Medulla oblongata (tissue), 1 donor: ENCODE results near the gene RPAP3.

Source experiments
- DNase-seq: peaks from one replicate; pipeline ENCODE4 v3.0.0-alpha.2; 2015; ENCODE audit errors: extremely low spot score

The RPAP3 gene

DNA sequence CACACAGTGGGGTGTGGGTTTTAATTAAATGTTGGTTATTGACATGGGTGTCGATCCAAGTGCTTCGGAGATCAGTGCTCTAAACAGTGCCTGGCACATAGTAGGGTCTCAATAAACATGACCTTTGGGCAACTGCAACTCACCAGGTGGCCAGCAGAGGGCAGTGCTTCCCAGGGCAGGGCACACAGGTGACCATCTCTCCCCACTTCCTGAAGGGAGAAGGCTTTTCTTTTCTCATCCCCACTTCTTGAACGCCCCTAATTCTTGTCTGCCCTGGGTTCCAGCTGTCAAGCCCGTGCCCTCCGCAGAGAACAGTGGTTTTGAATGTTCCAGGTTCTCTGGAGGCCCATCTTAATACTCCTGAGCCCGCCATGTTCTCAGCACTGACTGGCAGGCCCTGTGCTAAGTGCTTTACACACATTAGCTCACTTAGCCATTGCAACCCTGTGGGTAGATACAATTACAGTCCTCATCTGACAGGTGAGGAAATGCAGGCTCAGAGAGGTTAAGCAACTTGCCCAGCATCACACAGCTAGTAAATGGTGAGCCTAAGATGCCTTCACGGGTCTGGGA lies 36.5 kb upstream of the RPAP3 start:
- DNase-seq, result no peak

DNA sequence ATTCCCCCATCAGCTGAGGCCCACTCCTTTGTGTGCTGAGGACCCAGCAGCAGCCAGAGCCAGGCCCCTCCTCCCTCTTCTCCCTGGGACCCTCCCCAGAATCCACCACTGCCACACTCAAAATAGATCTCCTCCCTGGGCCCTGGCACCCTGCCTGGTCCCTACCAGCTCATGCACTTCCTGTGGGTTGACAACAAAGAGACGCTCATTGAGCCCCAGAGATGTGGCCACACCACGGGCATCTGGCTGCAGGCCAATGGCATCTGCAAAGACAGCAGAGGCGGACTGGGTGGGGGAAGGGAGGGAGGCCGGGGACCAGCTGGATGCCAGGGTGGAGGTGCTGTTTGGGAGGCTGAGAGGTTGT lies 35.5 kb upstream of the RPAP3 start:
- DNase-seq, result peak; percentile 96

DNA sequence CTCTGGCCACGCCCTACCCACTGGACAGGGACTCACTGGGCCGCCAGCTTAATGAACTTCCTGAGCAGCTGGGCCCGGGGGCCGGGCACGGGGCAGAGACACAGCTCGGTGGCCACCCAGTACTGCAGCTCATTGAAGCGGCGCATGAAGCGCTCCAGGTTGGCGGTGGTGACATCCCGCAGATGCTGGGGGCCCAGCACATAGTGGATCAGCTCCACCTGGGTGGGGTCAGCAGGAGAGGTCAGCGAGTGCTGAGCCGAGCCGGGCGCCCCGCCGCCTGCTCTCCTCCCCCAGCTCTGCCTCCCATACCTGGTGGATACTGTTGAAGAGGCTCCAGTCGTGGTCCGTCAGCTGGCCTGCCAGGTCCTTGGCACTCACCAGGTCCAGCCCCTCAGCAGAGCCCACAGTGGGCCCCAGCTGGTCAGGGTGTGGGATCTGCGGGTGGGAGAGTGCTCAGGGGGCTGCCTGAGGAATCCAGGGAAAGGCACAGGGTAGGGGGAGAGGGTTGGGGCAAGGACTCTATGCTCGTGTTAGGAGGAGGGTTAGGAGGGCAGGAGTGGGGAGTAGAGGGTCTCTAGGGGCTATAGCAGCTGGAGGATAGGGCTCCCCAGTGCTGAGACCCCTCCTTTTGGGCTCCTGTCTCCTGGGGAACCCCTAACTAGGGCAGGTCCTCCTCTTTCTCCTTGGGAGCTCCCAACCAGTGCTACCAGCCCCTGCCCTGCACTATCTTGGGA lies 34.9 kb upstream of the RPAP3 start:
- DNase-seq, result no peak

DNA sequence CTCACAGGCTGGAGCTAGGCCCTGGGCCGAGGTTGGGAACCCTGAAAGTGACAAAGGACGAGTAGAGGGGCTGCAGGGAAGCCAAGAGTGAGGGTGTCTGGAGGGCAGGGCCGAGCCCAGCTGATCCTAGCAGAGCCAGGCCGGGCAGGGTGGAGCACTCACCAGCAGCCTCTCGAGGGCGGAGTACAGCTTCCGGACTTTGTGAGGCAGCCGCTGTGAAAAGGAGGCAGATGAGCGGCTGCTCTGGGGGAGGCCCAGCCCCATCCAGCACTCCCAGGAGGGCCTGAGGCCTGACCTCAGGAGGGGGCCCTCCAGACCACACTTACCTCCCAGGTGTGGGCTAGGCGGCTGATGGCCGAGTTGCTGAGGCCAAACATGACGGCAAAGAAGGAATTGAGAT lies 34.1 kb upstream of the RPAP3 start:
- no peak for DNase-seq

DNA sequence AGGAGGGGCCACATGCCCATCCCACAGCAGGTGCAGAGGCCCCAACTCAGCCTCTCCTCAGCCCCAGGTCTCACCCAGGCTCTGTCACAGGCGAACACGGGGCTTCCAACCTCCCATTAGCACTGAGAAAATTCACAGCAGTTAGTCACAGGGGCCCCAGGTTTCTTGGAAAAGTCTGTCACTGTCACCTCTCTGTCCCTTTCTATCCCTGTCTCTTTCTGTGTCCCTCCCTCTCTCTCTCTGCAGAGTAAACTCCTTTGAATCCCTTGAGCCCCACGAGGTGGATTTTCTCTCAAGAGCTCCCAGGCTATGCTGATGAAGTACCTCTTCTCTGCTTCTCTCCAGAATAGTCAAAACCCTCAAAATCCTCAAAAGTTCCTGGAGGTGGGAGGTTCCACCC lies 33.5 kb upstream of the RPAP3 start:
- DNase-seq, result no peak

- no peak for DNase-seq
Observed at GRCh38 chr12:47737936-47738594, 32.2 kb upstream of the RPAP3 start.

DNA sequence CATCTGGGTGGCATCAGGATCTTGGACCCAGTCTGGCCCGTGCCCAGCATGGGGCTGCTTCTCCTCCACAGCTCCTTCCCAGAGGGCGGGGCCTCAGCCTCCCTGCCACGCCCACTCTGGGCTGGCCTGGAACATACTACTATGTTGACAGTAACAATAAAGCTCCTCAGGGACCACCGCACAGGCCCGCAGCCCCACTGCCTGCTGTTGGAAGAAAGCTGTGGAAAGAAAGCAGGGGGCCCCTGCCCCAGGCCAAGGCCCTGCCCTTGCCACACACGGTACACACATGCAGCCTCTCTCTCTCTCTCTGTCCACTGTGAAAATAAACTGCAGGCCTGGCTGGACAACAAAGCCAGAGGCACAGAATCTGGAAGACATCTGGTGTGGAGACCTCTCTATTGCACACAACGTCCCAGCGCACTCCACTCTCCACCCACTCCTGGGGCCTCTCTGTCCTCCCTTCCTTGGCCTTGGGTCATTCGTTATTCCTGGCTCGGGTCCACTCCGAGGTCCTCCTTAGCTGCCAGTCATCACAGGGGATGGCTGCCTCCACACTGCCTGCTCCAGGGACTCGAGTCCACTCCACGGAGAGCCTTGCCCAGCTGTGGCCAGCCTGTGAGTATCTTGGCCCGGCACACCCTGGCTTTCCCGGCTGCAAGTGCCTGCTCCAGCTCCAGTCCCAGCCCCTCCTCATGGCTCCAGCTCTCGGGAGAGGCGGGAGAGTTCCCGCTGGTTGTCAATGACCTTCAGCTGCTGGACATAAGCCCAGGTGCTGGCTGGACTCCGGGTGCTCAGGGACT lies 31.2 kb upstream of the RPAP3 start:
- DNase-seq, result peak; percentile 88

GRCh38 chr12:47736216-47736615 lies 30.4 kb upstream of the RPAP3 start:
- DNase-seq, result no peak

GRCh38 chr12:47735649-47736048 lies 29.8 kb upstream of the RPAP3 start:
- no peak for DNase-seq

DNA sequence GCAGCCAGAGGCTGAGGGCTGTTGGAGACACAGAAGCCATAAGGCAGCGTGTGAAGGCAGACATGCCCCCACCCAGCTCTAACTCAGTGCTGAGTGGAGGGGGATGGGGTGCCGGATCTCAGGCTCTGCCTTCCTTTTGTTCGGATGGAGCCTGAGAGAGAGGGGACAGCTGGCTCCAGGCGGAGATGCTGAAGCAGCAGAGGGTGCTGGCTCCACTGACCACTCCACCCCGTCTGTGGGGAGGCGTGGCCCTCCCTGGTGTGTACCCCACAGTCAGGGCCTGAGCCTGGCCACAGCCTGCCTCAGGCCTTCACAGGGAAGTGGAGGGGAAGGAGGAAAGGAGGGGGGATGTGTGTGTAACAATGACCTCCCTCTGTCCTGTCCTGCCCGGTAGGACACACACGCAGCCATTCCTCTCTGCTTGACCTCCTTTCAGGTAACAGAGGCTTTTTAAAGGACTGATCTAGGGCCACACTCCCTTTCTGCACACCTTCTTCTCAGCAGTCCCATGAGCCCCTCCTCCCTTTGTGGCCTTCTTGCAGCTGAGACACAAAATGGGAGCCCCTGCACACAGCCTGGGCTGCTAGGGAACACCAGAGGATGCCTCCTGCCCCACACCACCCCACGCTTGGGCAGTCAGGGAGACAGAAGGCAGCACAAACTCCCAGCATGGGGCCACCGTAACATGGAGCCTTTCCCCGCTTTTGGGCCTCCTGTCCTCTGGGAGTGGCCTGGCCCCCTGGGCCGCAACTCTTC lies 29.1 kb upstream of the RPAP3 start:
- peak; percentile 72 for DNase-seq

- DNase-seq, result no peak
Observed at GRCh38 chr12:47733142-47733541, 27.3 kb upstream of the RPAP3 start.

- DNase-seq, result no peak
Observed at GRCh38 chr12:47732504-47732903, 26.7 kb upstream of the RPAP3 start.

DNA sequence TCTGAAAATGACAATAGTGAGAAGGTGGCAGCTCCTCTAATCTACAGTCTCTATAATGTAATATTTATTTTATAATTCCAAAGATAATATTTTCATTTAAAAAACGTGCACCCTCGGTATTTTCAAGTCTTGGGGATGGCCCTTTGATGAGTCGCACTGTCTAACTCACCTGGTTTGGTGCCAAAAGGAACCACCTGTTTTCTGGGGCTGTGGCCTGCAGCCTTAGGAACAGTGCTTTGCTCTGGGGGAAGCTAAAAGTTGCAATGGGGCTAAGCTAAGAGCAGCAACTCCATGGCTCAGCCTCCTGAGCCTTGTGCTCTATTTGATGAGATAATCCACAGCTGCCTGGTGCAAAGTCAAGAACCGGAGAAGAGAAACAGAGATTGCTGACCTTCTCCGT lies 25.9 kb upstream of the RPAP3 start:
- DNase-seq, result no peak

GRCh38 chr12:47730341-47730744 lies 24.5 kb upstream of the RPAP3 start:
- DNase-seq, result no peak

DNA sequence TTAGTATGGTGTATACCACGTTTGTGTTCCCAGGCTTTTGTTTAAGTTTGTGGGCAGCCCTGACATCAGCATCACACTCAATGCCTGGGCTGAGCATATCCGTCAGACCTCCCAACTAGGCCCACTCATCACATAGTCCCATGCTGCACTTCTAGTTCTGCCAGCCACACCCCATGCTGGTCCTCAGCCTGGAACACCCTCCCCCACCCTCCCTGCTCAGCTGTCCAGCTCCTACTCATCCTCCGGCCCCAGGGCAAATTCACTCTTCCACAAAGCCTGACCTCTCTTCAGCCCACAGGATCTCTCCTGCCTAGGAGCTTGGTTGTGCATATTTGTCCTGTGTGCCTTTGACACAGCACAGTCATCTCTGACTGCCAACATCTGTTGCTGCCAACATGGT lies 23.4 kb upstream of the RPAP3 start:
- DNase-seq, result no peak

DNA sequence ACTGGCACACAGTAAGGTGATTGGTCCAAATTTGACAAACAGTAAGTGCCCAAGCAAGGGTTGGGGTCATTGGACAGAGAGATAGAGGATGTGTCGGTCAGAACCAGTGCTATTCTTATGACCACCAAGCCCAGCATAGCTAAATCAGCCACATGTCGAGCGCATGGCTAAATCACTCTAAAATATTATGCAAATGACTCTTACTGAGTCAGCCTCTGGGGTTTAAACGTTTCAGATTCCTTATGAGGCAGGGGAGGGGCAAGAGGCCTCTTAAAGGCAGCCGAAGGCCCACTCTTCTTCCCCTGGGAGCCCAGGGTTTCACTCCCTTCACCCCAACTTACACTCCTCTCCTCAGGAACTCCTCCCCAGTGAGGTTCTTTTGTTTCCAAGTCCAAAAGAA lies 20.1 kb upstream of the RPAP3 start:
- no peak for DNase-seq

GRCh38 chr12:47725091-47725772 lies 19.4 kb upstream of the RPAP3 start, which contains the start of gene ENDOU:
ENDOU (minus strand) TSS chr12:47725490; CDS start chr12:47725413, 77 bp downstream.
- no peak for DNase-seq

DNA sequence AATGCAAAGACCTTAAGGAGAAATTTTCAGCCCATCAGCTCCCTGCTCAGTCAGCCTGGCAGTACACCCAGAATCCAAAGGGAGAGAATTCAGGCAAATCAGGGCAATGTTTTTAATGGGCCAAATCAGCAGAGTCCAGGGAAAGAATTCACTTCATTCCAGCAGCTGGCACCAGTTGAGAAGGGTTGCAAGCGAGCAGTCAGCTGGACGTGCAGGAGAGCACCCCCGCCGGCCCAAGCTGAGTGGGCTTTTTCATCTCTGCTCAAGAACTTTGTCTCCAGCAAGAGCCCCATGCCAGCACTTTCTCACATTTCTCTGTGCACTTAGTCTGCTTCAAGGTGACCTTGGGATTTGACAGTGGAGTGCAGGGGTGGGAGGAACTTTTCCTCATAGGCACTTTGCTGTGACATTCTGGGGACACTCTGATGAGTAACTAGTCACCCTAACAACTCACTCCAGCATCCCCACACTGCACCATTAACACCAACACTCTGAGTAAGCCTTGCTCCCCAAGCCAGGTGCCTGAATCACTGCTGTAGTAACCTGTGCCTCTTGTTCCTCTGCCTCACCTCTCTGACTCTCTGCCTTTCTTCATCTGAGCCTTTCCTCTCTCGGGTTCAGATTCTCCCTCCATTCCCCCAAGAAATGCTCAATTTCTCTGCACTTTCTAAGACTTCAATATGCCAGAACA lies 17.3 kb upstream of the RPAP3 start:
- peak; percentile 57 for DNase-seq

DNA sequence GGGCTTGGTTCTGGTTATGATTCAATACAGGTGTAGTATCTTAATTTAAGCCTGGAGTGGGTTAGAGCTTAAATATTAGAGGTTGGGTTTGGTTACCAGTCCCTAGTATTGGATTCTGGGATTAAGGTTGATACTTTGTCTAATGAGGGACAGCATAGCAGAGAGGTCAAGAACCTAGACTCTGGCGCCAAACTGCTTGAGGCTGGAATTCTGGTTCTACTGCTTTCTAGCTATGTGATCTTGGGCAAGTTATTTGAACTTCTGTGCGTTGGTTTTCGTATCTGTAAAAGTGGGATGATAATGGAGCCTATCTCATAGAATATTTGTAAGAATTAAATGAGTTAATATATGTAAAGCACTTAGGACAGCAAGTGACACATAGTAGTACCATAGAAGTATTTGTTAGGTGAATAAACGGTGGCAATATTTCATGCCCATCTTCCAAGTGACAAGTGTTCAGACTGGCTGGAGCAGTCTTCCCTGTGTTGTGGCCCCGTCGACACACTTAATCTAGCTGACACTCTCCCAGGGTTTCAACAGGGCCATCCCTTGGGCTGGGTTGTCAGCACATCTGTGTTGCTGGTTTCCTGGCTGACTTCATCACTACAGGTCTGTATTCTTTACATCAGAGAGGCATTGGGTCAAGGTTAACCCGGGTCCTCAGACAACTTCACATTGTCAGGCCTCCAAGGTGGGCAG lies 16.5 kb upstream of the RPAP3 start:
- no peak for DNase-seq

DNA sequence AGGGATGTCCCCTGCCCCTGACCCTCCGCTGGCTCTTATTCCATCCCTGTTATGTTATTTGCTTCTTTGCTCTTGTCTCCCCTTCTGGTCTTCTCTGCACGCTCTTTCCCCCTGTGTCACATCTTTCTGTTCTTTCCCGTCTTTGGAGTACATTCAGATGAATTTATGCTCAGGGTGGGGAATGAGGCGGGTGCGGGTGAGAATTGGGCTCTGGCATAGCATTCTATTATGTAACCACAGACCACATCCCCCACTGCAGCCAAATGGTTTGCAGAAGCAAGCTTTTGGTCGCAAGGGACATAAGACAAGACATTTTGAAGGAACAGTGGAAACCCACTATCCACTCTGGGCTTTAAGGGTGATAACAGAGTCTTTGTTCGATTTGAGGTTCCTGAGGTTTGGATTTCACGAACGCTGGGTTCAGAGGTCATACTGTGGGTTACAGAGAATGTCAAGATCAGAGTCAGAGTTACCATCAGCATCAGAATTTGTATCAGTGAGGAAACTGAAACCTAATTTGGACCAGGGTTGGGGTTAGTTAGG lies 15.7 kb upstream of the RPAP3 start:
- no peak for DNase-seq
